ENCODE data around the gene RSPO3.

The RSPO3 gene

GRCh38 chr6:127119102-127120022 lies 891 bp downstream of the RSPO3 start:
- H3K27me3 ChIP-seq: peaks cover 0 to 36% of the 10 kb centered on the region in 2 donors
- intact Hi-C loops (cut with DNase I; ENCODE audit: low total_unique reads): no loop called here
- DNase-seq: peak in 1 of 2 donors; percentile 62
- H3K9me3 ChIP-seq: no peaks in the 10 kb centered on the region
- no peak for TF ChIP-seq CTCF (IDR thresholded peaks at IDR 0.05)
- no peak overlapping the region for H3K27ac ChIP-seq
- H3K36me3 ChIP-seq: no peaks in the 10 kb centered on the region
- peaks cover 0 to 36% (median 26%) of the 10 kb centered on the region in 4 donors for H3K4me1 ChIP-seq
- H3K4me3 ChIP-seq: peak overlapping the region; percentile 52 to 60

- Histone ChIP-seq H3K36me3 (no peaks in the 10 kb centered on the region), H3K4me3 (peak overlapping the region; percentile 52 to 60), H3K27ac (no peak overlapping the region), H3K9me3 (no peaks in the 10 kb centered on the region), H3K4me1 (peaks cover 0 to 36% (median 26%) of the 10 kb centered on the region in 4 donors), H3K27me3 (peaks cover 0 to 36% of the 10 kb centered on the region in 2 donors)
- peak in 1 of 2 donors; percentile 62 for DNase-seq
- intact Hi-C loops (cut with DNase I; ENCODE audit: low total_unique reads): no loop called here
- TF ChIP-seq CTCF (IDR thresholded peaks at IDR 0.05): no peak
Measured at GRCh38 chr6:127120023-127120786, 1.7 kb downstream of the RSPO3 start.

- intact Hi-C loops (cut with DNase I; ENCODE audit: low total_unique reads): no loop called here
- H3K4me3 ChIP-seq: peak overlapping the region; percentile 52 to 60
- H3K27ac ChIP-seq: no peak overlapping the region
- TF ChIP-seq CTCF (IDR thresholded peaks at IDR 0.05): peak; percentile 52 to 53
- H3K9me3 ChIP-seq: no peaks in the 10 kb centered on the region
- H3K4me1 ChIP-seq: peaks cover 0 to 36% (median 26%) of the 10 kb centered on the region in 4 donors
- H3K27me3 ChIP-seq: peaks cover 0 to 36% of the 10 kb centered on the region in 2 donors
- no peaks in the 10 kb centered on the region for H3K36me3 ChIP-seq
- DNase-seq: peak; percentile 65 to 79
Measured at GRCh38 chr6:127120787-127121636, 2.5 kb downstream of the RSPO3 start.

- no peaks in the 10 kb centered on the region for H3K36me3 ChIP-seq
- H3K9me3 ChIP-seq: no peaks in the 10 kb centered on the region
- intact Hi-C loops (cut with DNase I; ENCODE audit: low total_unique reads): no loop called here
- no peak for TF ChIP-seq CTCF (IDR thresholded peaks at IDR 0.05)
- H3K4me1 ChIP-seq: peaks cover 0 to 36% (median 26%) of the 10 kb centered on the region in 4 donors
- no peak overlapping the region for H3K27ac ChIP-seq
- no peak overlapping the region for H3K4me3 ChIP-seq
- H3K27me3 ChIP-seq: peaks cover 0 to 36% of the 10 kb centered on the region in 2 donors
- DNase-seq: no peak
Measured at GRCh38 chr6:127121637-127121960, 3.1 kb downstream of the RSPO3 start.

GRCh38 chr6:127124172-127124571 lies 5.7 kb downstream of the RSPO3 start:
- Histone ChIP-seq H3K9me3 (no peaks in the 10 kb centered on the region), H3K27me3 (peaks cover 0 to 24% of the 10 kb centered on the region in 2 donors), H3K36me3 (no peaks in the 10 kb centered on the region), H3K27ac (no peak overlapping the region), H3K4me1 (peaks cover 0 to 23% (median 20%) of the 10 kb centered on the region in 4 donors), H3K4me3 (no peak overlapping the region)
- intact Hi-C loops (cut with DNase I; ENCODE audit: low total_unique reads): no loop called here
- TF ChIP-seq CTCF (IDR thresholded peaks at IDR 0.05): no peak
- no peak for DNase-seq

Data from tibial artery (tissue), 4 donors.